K562 (cell line): ENCODE data around the gene TRIAP1. TPM values are rescaled to one million over a fixed set of nuclear protein-coding genes. Genes with fewer than 3 reads are reported as not detected.
A peak's percentile ranks its signal among the peaks of the same experiment; 100 is the strongest.

Experiments
- CEBPG ChIP-seq, 3 experiments: fragments of 200-800 bp in 1 of 3; sonication (Bioruptor generic) in 1 of 3; sonication (generic) in 1 of 3; formaldehyde crosslinking in 1 of 3; IDR thresholded peaks in 2 of 3; conservative IDR thresholded peaks in 1 of 3; 2 replicates each; pipeline versions ENCODE4 v1.6.1 to v1.8.0; 2016 to 2022; ENCODE audit warnings: missing compliant biosample characterization in 2 of 3, missing genetic modification characterization in 2 of 3, mild to moderate bottlenecking in 1 of 3, missing genetic modification reagents in 1 of 3
- CSDE1 ChIP-seq, 2 experiments: fragments of 450-650 bp; IDR thresholded peaks; 2 replicates each; pipeline ENCODE4 v1.6.1; 2016; ENCODE audit warnings: mild to moderate bottlenecking in 1 of 2
- FIP1L1 ChIP-seq: fragments of 200-400 bp; formaldehyde crosslinking; IDR thresholded peaks from 2 replicates; pipeline ENCODE4 v1.6.1; 2018; ENCODE audit warnings: mild to moderate bottlenecking, low read depth, low read length; ENCODE audit not compliant: poor library complexity, severe bottlenecking
- HDAC8 ChIP-seq: fragments of 450-650 bp; IDR thresholded peaks from 2 replicates; pipeline ENCODE4 v1.6.1; 2016; ENCODE audit warnings: mild to moderate bottlenecking, missing genetic modification characterization, moderate library complexity, missing compliant biosample characterization
- HIVEP1 ChIP-seq: fragments of 250-450 bp; sonication (Bioruptor Pico); IDR thresholded peaks from 2 replicates; pipeline ENCODE4 v1.4.0; 2020; ENCODE audit warnings: mild to moderate bottlenecking
- KDM4B ChIP-seq, 2 experiments: fragments of 450-650 bp in 1 of 2; sonication (generic) in 1 of 2; IDR thresholded peaks; 2 replicates each; pipeline ENCODE4 v1.6.1; 2016 to 2017; ENCODE audit warnings: borderline replicate concordance in 2 of 2, antibody characterized with exemption in 1 of 2, low read depth in 1 of 2, mild to moderate bottlenecking in 1 of 2
- KLF6 ChIP-seq: fragments of 250-450 bp; sonication (Bioruptor Pico); IDR thresholded peaks from 2 replicates; pipeline ENCODE4 v1.4.0; 2020; ENCODE audit warnings: mild to moderate bottlenecking, moderate library complexity, borderline replicate concordance
- MNT ChIP-seq, 2 experiments: fragments of 450-650 bp; conservative IDR thresholded peaks; 2 replicates each; pipeline ENCODE4 v1.6.1; 2017; ENCODE audit warnings: mild to moderate bottlenecking in 2 of 2, moderate library complexity in 2 of 2
- NBN ChIP-seq: fragments of 450-650 bp; IDR thresholded peaks from 2 replicates; pipeline ENCODE4 v1.6.1; 2016; ENCODE audit warnings: low read depth, mild to moderate bottlenecking
- NR4A1 ChIP-seq, 2 experiments: fragments of 250-450 bp in 1 of 2; fragments of 450-650 bp in 1 of 2; sonication (Bioruptor Pico) in 1 of 2; IDR thresholded peaks; 2 replicates each; pipeline versions ENCODE4 v1.4.0 to v1.6.1; 2016 to 2020; ENCODE audit warnings: mild to moderate bottlenecking in 2 of 2, missing compliant biosample characterization in 1 of 2, missing genetic modification characterization in 1 of 2, moderate library complexity in 1 of 2
- RHOXF2B ChIP-seq: fragments of 250-450 bp; sonication (Bioruptor Pico); conservative IDR thresholded peaks from 2 replicates; pipeline ENCODE4 v1.5.1; 2021
- SMARCB1 ChIP-seq: IDR thresholded peaks from 2 replicates; pipeline ENCODE4 v1.6.1; 2011; ENCODE audit warnings: improper control_type of control experiment, low read depth; ENCODE audit not compliant: insufficient read length
- ZBED1 ChIP-seq: IDR thresholded peaks from 2 replicates; pipeline ENCODE4 v1.6.1; 2014
- ZC3H8 ChIP-seq: fragments of 450-650 bp; IDR thresholded peaks from 2 replicates; pipeline ENCODE4 v1.6.1; 2017
- ZKSCAN3 ChIP-seq: fragments of 250-450 bp; sonication (Bioruptor Pico); IDR thresholded peaks from 2 replicates; pipeline ENCODE4 v1.4.0; 2020
- ZNF639 ChIP-seq, 2 experiments: fragments of 200-800 bp in 1 of 2; sonication (Bioruptor generic) in 1 of 2; sonication (generic) in 1 of 2; formaldehyde crosslinking in 1 of 2; IDR thresholded peaks in 1 of 2; conservative IDR thresholded peaks in 1 of 2; 2 replicates each; pipeline versions ENCODE4 v1.5.0 to v1.6.1; 2016 to 2020; ENCODE audit warnings: missing compliant biosample characterization in 1 of 2, missing genetic modification characterization in 1 of 2, missing genetic modification reagents in 1 of 2
- ZNF77 ChIP-seq: fragments of 250-450 bp; sonication (Bioruptor Pico); IDR thresholded peaks from 2 replicates; pipeline ENCODE4 v1.5.0; 2020
- polyA plus RNA-seq, 8 experiments: library from polyadenylated mRNA; depleted of rRNA in 4 of 8; stranded (reverse) in 5 of 8; unstranded in 3 of 8; fragments of >200 nt; fragmentation: Nextera tagmentation in 2 of 8; fragmentation: Illumina TruSeq in 1 of 8; extraction: Ambion mirVana in 2 of 8; extraction: Trizol in 1 of 8; gene quantifications; 2 replicates each; pipeline versions ENCODE4 v1.2.1 to v1.2.3, GENCODE V29; 2011 to 2014; ENCODE audit warnings: inconsistent platforms in 1 of 8, missing spikeins in 1 of 8
- total RNA-seq, 7 experiments: library from RNA; depleted of rRNA in 6 of 7; stranded (reverse); fragments of >200 nt in 6 of 7; fragmentation: Illumina TruSeq in 2 of 7; extraction: Trizol in 2 of 7; gene quantifications; 2 replicates each; pipeline versions ENCODE4 v1.2.1 to v1.2.3, GENCODE V29; 2011 to 2021; ENCODE audit warnings: low replicate concordance in 1 of 7
- TF ChIP-seq, protein P1 (sequence below): fragments of 250-450 bp; sonication (Bioruptor Pico); IDR thresholded peaks from 2 replicates; pipeline ENCODE4 v1.5.1; 2021; ENCODE audit warnings: mild to moderate bottlenecking
- TF ChIP-seq, protein P2 (sequence below), 2 experiments: fragments of 450-650 bp; IDR thresholded peaks; 2 replicates each; pipeline ENCODE4 v1.6.1; 2016

The TRIAP1 gene
- total and polyA plus RNA-seq, 9 of the 15 experiments (the other 6 are each of a cell fraction or from before 2014, with no cell fraction given), result 37.3 to 354 (median 65.4) TPM

DNA sequence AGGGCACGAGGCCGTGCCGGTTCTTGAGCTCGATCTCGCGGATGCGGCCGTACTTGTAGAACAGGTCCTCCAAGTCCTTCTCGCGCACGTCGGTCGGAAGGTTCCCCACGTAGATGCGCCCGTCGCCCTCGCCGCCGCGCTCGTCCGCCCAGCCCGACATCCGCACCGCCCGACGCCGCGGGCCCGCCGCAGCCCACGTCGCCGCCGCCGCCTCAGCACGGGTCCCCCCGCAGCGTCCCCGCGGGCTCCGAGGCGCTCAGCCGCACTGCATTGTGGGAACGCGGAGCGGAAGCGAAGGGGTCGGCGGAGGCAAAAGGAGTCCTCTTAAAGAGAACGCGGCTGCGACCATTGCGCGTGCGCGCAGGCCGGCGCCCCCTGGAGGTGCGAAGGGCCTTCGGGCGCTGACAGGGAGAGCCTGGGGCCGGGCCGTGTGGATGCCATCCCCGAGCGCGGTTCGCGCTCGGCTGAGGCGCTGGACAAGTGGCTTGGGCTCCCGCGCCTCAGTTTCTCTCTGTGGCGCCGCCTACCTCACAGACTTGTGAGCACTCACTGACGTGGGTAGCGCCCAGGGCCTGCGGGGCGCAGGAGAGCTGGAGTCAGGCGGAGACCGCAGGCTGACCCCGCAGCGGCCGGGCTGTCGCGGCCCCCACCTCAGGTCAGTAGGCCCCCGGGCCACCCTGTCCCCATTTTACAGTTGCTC is 23.4 kb upstream of the TRIAP1 start, which contains the start of gene SRSF9 (continued):
- TF ChIP-seq ZNF639 (CRISPR knock-in tag; conservative IDR thresholded peaks at IDR 0.05 in 1 of 2, IDR thresholded peaks at IDR 0.05 in 1 of 2), result peak in 1 of 2 experiments; percentile 80; a peak in 2 of 4 replicates
- TF ChIP-seq FIP1L1, result peak; percentile 62
- peak; percentile 81 for TF ChIP-seq ZBED1
- no peak for TF ChIP-seq ZNF77
- TF ChIP-seq, protein P1, sequence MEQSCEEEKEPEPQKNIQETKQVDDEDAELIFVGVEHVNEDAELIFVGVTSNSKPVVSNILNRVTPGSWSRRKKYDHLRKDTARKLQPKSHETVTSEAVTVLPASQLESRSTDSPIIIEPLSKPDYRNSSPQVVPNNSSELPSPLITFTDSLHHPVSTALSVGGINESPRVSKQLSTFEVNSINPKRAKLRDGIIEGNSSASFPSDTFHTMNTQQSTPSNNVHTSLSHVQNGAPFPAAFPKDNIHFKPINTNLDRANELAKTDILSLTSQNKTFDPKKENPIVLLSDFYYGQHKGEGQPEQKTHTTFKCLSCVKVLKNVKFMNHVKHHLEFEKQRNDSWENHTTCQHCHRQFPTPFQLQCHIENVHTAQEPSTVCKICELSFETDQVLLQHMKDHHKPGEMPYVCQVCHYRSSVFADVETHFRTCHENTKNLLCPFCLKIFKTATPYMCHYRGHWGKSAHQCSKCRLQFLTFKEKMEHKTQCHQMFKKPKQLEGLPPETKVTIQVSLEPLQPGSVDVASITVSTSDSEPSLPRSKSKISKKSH (CRISPR knock-in tag), result no peak
- TF ChIP-seq KDM4B (IDR thresholded peaks at IDR 0.05; ENCODE audit: borderline replicate concordance in 2 of 2, low read depth in 1 of 2), result peak in 1 of 2 experiments; percentile 18; a peak in 1 of 4 replicates
- TF ChIP-seq ZC3H8, result no peak
- peak; percentile 56 to 68; a peak in 3 of 4 replicates for TF ChIP-seq MNT (conservative IDR thresholded peaks at IDR 0.05)
- TF ChIP-seq NR4A1 (CRISPR knock-in tag; IDR thresholded peaks at IDR 0.05), result 0 out of 2 replicates have a peak, but pooled peaks have one; percentile 40
- no peak for TF ChIP-seq NR4A1 (tag; IDR thresholded peaks at IDR 0.05)
- TF ChIP-seq CEBPG (CRISPR knock-in tag; IDR thresholded peaks at IDR 0.05), result no peak
- TF ChIP-seq CEBPG (tag; conservative IDR thresholded peaks at IDR 0.05 in 1 of 2, IDR thresholded peaks at IDR 0.05 in 1 of 2), result no peak
- TF ChIP-seq, protein P2, sequence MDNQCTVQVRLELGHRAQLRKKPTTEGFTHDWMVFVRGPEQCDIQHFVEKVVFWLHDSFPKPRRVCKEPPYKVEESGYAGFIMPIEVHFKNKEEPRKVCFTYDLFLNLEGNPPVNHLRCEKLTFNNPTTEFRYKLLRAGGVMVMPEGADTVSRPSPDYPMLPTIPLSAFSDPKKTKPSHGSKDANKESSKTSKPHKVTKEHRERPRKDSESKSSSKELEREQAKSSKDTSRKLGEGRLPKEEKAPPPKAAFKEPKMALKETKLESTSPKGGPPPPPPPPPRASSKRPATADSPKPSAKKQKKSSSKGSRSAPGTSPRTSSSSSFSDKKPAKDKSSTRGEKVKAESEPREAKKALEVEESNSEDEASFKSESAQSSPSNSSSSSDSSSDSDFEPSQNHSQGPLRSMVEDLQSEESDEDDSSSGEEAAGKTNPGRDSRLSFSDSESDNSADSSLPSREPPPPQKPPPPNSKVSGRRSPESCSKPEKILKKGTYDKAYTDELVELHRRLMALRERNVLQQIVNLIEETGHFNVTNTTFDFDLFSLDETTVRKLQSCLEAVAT (IDR thresholded peaks at IDR 0.05), result 0 out of 4 replicates have a peak, but pooled peaks of 1 of the 2 experiments have one; percentile 62
- no peak for TF ChIP-seq HDAC8 (tag)
- no peak for TF ChIP-seq SMARCB1
- no peak for TF ChIP-seq RHOXF2B (CRISPR knock-in tag)
- TF ChIP-seq KLF6, result no peak
- TF ChIP-seq CSDE1 (IDR thresholded peaks at IDR 0.05), result no peak
- no peak for TF ChIP-seq HIVEP1 (CRISPR knock-in tag)
- no peak for TF ChIP-seq NBN
- no peak for TF ChIP-seq ZKSCAN3 (CRISPR knock-in tag)
